B cell (primary cell): ENCODE measurements around the gene PRIMPOL. TPM values are rescaled to one million over a fixed set of nuclear protein-coding genes. Genes with fewer than 3 reads are reported as not detected.

Source experiments
- ATAC-seq: fragments of 200-7000 bp; cut with Tn5 transposase; one replicate; pipeline ENCODE4 v1.10.0; 2021; ENCODE audit warnings: low read depth, mild to moderate bottlenecking, moderate number of reproducible peaks, moderate library complexity
- CTCF ChIA-PET: fragments of 350-600 bp; sonication (Branson Sonifier 250); formaldehyde crosslinking; loops from one replicate; lab custom pipeline; 2021; ENCODE audit warnings: antibody characterized with exemption, inconsistent platforms; lab: Charles Lee
- POLR2A ChIA-PET: fragments of 350-600 bp; sonication (Branson Sonifier 250); formaldehyde crosslinking; loops from one replicate; lab custom pipeline; 2021; ENCODE audit warnings: antibody characterized with exemption; lab: Charles Lee
- DNase-seq: peaks from one replicate; pipeline ENCODE4 v3.0.0; 2013
- H2AFZ ChIP-seq: 2 replicates; pipeline ENCODE4 v1.6.1; 2012; ENCODE audit warnings: mild to moderate bottlenecking, low read depth, low read length; ENCODE audit not compliant: insufficient read depth, poor library complexity, severe bottlenecking
- H3K27ac ChIP-seq, 2 donors: 1 replicate in 1 of 2; 2 replicates in 1 of 2; pipeline ENCODE4 v1.5.1; 2012 to 2013; ENCODE audit warnings: low read length in 2 of 2, mild to moderate bottlenecking in 2 of 2, moderate library complexity in 1 of 2
- H3K27me3 ChIP-seq, 4 experiments: fragments of 200-600 bp in 1 of 4; sonication (generic) in 1 of 4; replicated peaks in 1 of 4; 1 replicate in 2 of 4; 2 replicates in 2 of 4; pipeline versions ENCODE4 v1.6.1 to v1.7.0; 2013 to 2016; ENCODE audit warnings: low read length in 3 of 4, mild to moderate bottlenecking in 2 of 4, mixed read lengths in 1 of 4, moderate library complexity in 1 of 4; ENCODE audit not compliant: insufficient read depth in 4 of 4, control insufficient read depth in 3 of 4; ENCODE audit errors: control extremely low read depth in 1 of 4
- H3K36me3 ChIP-seq, 2 experiments: replicated peaks in 1 of 2; 1 replicate in 1 of 2; 2 replicates in 1 of 2; pipeline versions ENCODE4 v1.6.1 to v1.7.1; 2013; ENCODE audit warnings: low read length in 1 of 2; ENCODE audit not compliant: insufficient read depth in 2 of 2, control insufficient read depth in 1 of 2; ENCODE audit errors: control extremely low read depth in 1 of 2, extremely low read depth in 1 of 2
- H3K4me1 ChIP-seq, 2 donors: fragments of 200-600 bp in 1 of 2; sonication (generic) in 1 of 2; 1 replicate in 1 of 2; 2 replicates in 1 of 2; pipeline versions ENCODE4 v1.5.1 to v1.6.1; 2013 to 2017; ENCODE audit warnings: low read length in 2 of 2; ENCODE audit not compliant: control insufficient read depth in 2 of 2, insufficient read depth in 2 of 2
- H3K4me2 ChIP-seq: replicated peaks from 2 replicates; pipeline ENCODE3; 2012; ENCODE audit warnings: mild to moderate bottlenecking, low read depth, low read length; ENCODE audit not compliant: poor library complexity, severe bottlenecking
- H3K4me3 ChIP-seq, 5 experiments: fragments of 200-600 bp in 1 of 5; sonication (generic) in 1 of 5; 1 replicate in 3 of 5; 2 replicates in 2 of 5; pipeline versions ENCODE4 v1.5.1 to v1.7.0; 2011 to 2016; ENCODE audit warnings: low read length in 4 of 5, mild to moderate bottlenecking in 4 of 5, low read depth in 2 of 5, control low read depth in 1 of 5, moderate library complexity in 1 of 5; ENCODE audit not compliant: insufficient read depth in 1 of 5; ENCODE audit errors: control extremely low read depth in 1 of 5, extremely low read depth in 1 of 5
- H3K79me2 ChIP-seq: fragments of 200-600 bp; sonication (generic); one replicate; pipeline ENCODE4 v1.6.0; 2016; ENCODE audit warnings: low read length; ENCODE audit not compliant: control insufficient read depth, insufficient read depth
- H3K9ac ChIP-seq: fragments of 200-600 bp; sonication (generic); 2 replicates; pipeline ENCODE4 v1.6.1; 2017; ENCODE audit warnings: mild to moderate bottlenecking, low read length, moderate library complexity
- H3K9me3 ChIP-seq, 3 donors: one replicate each; pipeline versions ENCODE4 v1.6.1 to v1.7.1; 2013; ENCODE audit warnings: low read length in 2 of 3; ENCODE audit not compliant: control insufficient read depth in 2 of 3, insufficient read depth in 1 of 3; ENCODE audit errors: control extremely low read depth in 1 of 3
- H4K20me1 ChIP-seq: 2 replicates; pipeline ENCODE4 v1.6.0; 2012; ENCODE audit warnings: mild to moderate bottlenecking, low read length; ENCODE audit not compliant: insufficient read depth, control insufficient read depth, poor library complexity, severe bottlenecking
- H3K27ac Mint-ChIP-seq: one replicate; pipeline ENCODE4 v1.8.0; 2021; ENCODE audit warnings: mixed read lengths
- H3K27me3 Mint-ChIP-seq: one replicate; pipeline ENCODE4 v1.8.0; 2021; ENCODE audit warnings: mixed read lengths
- H3K4me1 Mint-ChIP-seq: one replicate; pipeline ENCODE4 v1.8.0; 2021; ENCODE audit warnings: mixed read lengths
- H3K4me3 Mint-ChIP-seq: one replicate; pipeline ENCODE4 v1.8.0; 2021; ENCODE audit warnings: mixed read lengths
- H3K9me3 Mint-ChIP-seq: one replicate; pipeline ENCODE4 v1.8.0; 2022; ENCODE audit warnings: mixed read lengths; ENCODE audit not compliant: insufficient read depth
- CTCF ChIP-seq: fragments of 200-600 bp; IDR thresholded peaks from one replicate; pipeline ENCODE4 v1.8.0; 2022; ENCODE audit warnings: antibody characterized with exemption, mild to moderate bottlenecking
- EZH2 ChIP-seq: IDR thresholded peaks from 2 replicates; pipeline ENCODE4 v1.6.1; 2012; ENCODE audit warnings: borderline replicate concordance, low read depth, mild to moderate bottlenecking, moderate library complexity, low read length; ENCODE audit not compliant: insufficient read depth, poor library complexity, severe bottlenecking
- WGBS: methylation state at CpG from one replicate; pipeline ENCODE4 v1.1.5; 2013; ENCODE audit warnings: missing lambda C conversion rate; ENCODE audit not compliant: insufficient coverage; 5-methylcytosine and 5-hydroxymethylcytosine counted together
- intact Hi-C: fragments of 100-400 bp; cut with micrococcal nuclease; formaldehyde crosslinking; loops from one replicate; pipeline ENCODE4 v1.10.0; 2022
- polyA plus RNA-seq: library from polyadenylated mRNA; depleted of rRNA; stranded (reverse); fragments of >200 nt; gene quantifications from 2 replicates; pipeline ENCODE4 v1.2.3, GENCODE V29; 2012
- total RNA-seq, 2 donors: library from RNA; stranded (reverse); fragments of 120-200 nt in 1 of 2; gene quantifications; 1 replicate in 1 of 2; 2 replicates in 1 of 2; pipeline versions ENCODE4 v1.2.3 to v1.2.4, GENCODE V29; 2013 to 2022

PRIMPOL gene
- total and polyA plus RNA-seq, 2 donors (not counting 1 experiment from before 2014, with no cell fraction given), result 15.4 to 16.3 TPM

GRCh38 chr4:184635381-184635780 lies 14.2 kb upstream of the PRIMPOL start:
- H4K20me1 ChIP-seq, result peaks cover 33% of the 10 kb centered on the region
- H3K4me1 ChIP-seq, result no peaks in the 10 kb centered on the region
- no peak for TF ChIP-seq EZH2
- Mint-ChIP-seq H3K27me3 (no peaks in the 10 kb centered on the region), H3K4me1 (peaks cover 8% of the 10 kb centered on the region), H3K27ac (no peak overlapping the region), H3K4me3 (no peak overlapping the region), H3K9me3 (no peaks in the 10 kb centered on the region)
- no peak overlapping the region for H3K4me2 ChIP-seq
- intact Hi-C loops, result no loop called here
- H3K36me3 ChIP-seq, result peaks cover 25 to 70% of the 10 kb centered on the region in 2 experiments
- H3K9me3 ChIP-seq, result no peaks in the 10 kb centered on the region
- no peak overlapping the region for H2AFZ ChIP-seq
- H3K27ac ChIP-seq, result no peak overlapping the region
- WGBS, result no CpG with 5 or more reads among the region's 3 CpGs
- ATAC-seq (no peak), DNase-seq (no peak)
- no peaks in the 10 kb centered on the region for H3K27me3 ChIP-seq
- no peak overlapping the region for H3K4me3 ChIP-seq
- no peak overlapping the region for H3K9ac ChIP-seq
- peaks cover 24% of the 10 kb centered on the region for H3K79me2 ChIP-seq
- POLR2A ChIA-PET, result interaction anchor here (0.6 kb wide), 1 partner anchor 214 kb away, joined by 4 read pairs; no protein-coding TSS in a partner anchor
- CTCF ChIA-PET, result interaction anchor here (0.7 to 1.3 kb wide), 2 partner anchors 110 to 372 kb away, joined by 3 to 4 read pairs; no protein-coding TSS in a partner anchor

DNA sequence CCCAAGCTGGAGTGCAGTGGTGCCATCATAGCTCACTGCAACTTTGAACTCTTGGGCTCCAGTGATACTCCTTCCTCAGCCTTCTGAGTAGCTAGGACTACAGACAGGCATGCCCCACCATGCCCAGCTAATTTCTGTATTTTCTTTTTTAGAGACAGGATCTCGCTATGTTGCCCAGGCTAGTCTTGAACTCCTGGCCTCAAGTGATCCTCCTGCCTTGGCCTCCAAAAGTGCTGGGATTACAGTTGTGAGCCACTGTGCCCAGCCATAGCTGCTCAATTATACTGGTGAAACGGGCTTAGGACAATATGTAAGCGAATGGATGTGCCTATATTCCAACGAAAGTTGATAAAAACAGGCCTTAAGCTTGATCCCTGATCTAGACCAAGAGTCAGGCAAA lies 13.4 kb upstream of the PRIMPOL start:
- intact Hi-C loops, result no loop called here
- Histone ChIP-seq H3K4me3 (no peak overlapping the region), H3K4me1 (peaks cover 0 to 2% of the 10 kb centered on the region in 2 donors), H2AFZ (no peak overlapping the region), H3K4me2 (no peak overlapping the region), H4K20me1 (peaks cover 41% of the 10 kb centered on the region), H3K27ac (no peak overlapping the region), H3K79me2 (peaks cover 31% of the 10 kb centered on the region), H3K9ac (no peak overlapping the region), H3K27me3 (no peaks in the 10 kb centered on the region), H3K36me3 (peaks cover 25 to 64% of the 10 kb centered on the region in 2 experiments), H3K9me3 (no peaks in the 10 kb centered on the region)
- no peak overlapping the region for H3K27ac Mint-ChIP-seq
- ChIA-PET CTCF (interaction anchor here (0.7 to 1.3 kb wide), 2 partner anchors 202 to 372 kb away, joined by 3 to 4 read pairs; no protein-coding TSS in a partner anchor), POLR2A (interaction anchor here (0.6 kb wide), 1 partner anchor 214 kb away, joined by 4 read pairs; no protein-coding TSS in a partner anchor)
- H3K27me3 Mint-ChIP-seq, result no peaks in the 10 kb centered on the region
- no peak overlapping the region for H3K4me3 Mint-ChIP-seq
- no peak for TF ChIP-seq CTCF
- TF ChIP-seq EZH2, result no peak
- DNase-seq (no peak), ATAC-seq (no peak)
- H3K4me1 Mint-ChIP-seq, result peaks cover 14% of the 10 kb centered on the region
- H3K9me3 Mint-ChIP-seq, result no peaks in the 10 kb centered on the region
- WGBS, result 93% methylated on average over 4 of the region's 4 CpGs
